HG03432 (cell line): Measurements from ENCODE around the gene PTTG1IP.
"Not testable (repeated sequence)": the region's sequence is repeated elsewhere in the genome, so short reads cannot be mapped to it uniquely, and the experiment has no call there.

Source experiments
- ATAC-seq: cut with Tn5 transposase; IDR thresholded peaks from one replicate; pipeline ENCODE4 v1.9.1; 2021; ENCODE audit warnings: mild to moderate bottlenecking, moderate library complexity; ENCODE audit not compliant: unreplicated experiment

Gene PTTG1IP

GRCh38 chr21:44846224-44846484 is 27.3 kb downstream of the PTTG1IP start:
- ATAC-seq: no peak

- peak; percentile 67 for ATAC-seq
Observed at GRCh38 chr21:44845418-44846223, 27.9 kb downstream of the PTTG1IP start.

- ATAC-seq: no peak
Observed at GRCh38 chr21:44844256-44844655, 29.2 kb downstream of the PTTG1IP start.

- no peak for ATAC-seq
Observed at GRCh38 chr21:44842721-44843445, 30.6 kb downstream of the PTTG1IP start.

DNA sequence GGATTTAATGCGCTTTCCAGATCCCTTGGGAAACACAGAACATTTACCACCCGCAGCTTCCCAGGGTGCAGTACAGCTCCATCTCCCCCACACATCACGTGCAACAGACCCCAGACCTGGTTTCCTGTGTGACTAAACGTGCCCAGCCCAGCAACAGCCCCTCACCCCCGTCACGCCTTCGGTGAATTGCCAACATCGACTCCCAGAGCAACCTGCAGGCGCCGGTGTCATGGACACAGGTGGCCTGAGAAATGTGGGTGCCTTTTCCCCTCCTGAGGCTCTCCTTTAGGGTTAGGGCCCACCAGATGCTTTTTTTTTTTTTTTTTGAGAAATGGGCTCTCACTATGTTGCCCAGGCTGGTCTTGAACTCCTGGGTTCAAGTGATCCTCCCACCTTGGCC is 31.4 kb downstream of the PTTG1IP start:
- ATAC-seq: no peak

- ATAC-seq: no peak
Observed at GRCh38 chr21:44840771-44841170, 32.7 kb downstream of the PTTG1IP start.

DNA sequence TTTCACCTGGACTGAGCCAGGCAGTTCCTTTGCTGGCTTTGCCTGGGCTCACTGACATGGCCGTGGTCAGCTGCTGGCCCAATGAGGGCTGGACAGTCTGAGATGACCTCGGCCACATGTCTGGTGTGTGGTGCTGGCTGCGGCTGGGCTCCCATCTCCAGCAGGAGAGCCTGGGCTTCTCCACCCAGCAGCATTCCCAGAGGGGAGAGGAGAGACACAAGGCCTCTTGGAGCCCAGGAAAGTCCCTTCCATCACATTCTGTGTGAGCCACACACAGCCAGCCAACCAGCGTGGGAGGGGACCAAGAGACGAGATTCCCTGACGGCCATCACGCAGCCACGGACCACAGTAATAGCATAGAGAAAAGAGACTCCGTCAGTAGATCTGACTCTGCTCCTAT is 34.5 kb downstream of the PTTG1IP start:
- ATAC-seq: no peak

- no peak for ATAC-seq
Observed at GRCh38 chr21:44838039-44838895, 35.2 kb downstream of the PTTG1IP start.

DNA sequence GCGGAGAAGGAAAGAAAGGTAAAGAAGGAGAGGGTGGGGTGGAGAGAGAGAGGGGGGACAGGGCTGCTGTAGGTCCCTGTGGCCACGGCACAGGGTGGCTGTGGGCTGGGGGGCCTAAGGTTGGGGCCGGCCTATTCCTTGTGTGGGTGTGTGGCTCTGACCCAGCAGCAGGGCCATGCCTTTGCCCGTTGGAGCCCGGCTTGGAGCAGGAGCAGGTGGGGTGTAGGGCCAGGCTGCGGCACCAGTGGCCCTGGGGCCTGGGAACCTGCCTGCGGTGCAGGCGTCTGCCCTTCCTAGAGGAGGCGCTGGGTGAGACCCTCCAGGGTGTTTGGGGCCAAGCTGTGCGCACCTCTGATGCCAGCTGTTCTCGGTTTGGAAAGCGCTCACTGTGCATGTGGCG is 36.0 kb downstream of the PTTG1IP start:
- ATAC-seq: no peak

DNA sequence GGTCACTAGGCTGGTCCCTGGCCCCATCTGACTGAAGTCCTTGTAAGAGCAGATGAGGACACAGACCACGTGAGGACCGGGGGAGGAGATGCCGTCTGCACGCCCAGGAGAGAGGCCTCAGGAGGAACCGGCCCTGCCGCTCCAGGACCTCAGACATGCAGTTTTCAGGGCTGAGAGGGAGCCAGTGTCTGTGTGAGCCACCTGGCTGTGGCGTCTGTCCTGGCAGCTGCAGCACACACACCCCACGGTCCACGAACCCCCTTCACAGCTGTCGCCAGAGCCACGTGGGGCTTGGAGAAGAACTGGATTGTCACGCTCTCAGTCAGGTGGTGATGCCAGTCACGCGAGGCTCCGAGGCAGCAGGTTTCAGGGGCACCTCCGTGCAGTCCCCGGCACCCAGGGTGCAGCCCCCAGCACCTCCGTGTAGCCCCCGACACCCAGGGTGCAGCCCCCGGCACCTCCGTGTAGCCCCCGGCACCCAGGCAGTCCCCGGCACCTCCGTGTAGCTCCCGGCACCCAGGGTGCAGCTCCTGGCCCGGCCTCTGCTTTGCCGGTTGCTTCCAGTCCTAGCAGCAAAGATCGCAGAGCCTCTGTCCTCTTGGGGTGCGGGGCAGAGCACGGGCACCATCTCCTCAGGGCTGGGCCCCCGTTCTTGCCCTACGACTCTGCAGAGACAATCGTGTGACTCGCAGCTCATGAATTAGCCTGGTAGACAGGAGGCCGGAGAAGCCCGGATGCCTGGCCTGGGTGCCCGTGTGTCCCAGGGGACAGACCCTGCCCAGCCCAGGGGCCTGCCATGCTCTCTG is 36.6 kb downstream of the PTTG1IP start:
- no peak for ATAC-seq

GRCh38 chr21:44836349-44836665 is 37.2 kb downstream of the PTTG1IP start:
- ATAC-seq: no peak

GRCh38 chr21:44835647-44835973 is 37.9 kb downstream of the PTTG1IP start:
- ATAC-seq: no peak

GRCh38 chr21:44834951-44835646 is 38.4 kb downstream of the PTTG1IP start:
- no peak for ATAC-seq

- no peak for ATAC-seq
Observed at GRCh38 chr21:44834231-44834950, 39.1 kb downstream of the PTTG1IP start.

GRCh38 chr21:44833663-44834062 is 39.8 kb downstream of the PTTG1IP start:
- no peak for ATAC-seq

DNA sequence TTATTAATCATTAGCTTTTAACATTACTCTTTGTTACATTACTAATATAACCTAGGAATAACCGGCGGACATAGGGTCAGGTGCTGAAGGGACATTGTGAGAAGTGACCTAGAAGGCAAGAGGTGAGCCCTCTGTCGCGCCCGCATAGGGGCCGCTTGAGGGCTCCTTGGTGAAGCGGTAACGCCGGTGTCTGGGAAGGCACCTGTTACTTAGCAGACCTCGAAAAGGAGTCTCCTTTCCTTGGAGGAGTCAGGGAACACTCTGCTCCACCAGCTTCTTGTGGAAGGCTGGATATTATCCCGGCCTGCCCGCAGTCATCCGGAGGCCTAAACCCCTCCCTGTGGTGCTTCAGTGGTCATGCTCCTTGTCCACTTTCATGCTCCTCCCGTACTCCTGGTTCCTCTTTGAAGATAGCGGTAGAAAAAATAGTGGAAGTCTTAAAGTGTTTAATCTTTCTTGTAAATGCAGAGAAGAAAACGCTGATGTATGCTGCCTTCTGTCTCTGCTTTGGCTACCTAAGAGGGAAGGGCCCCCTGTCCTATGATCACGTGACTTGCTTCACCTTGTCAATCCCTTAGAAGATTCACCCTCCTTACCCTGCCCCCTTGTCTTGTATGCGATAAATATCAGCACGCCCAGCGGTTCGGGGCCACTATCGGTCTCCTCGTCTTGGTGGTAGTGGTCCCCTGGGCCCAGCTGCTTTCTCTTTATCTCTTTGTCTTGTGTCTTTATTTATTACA is 40.8 kb downstream of the PTTG1IP start:
- ATAC-seq: not testable (repeated sequence)

GRCh38 chr21:44831227-44831860 is 42.1 kb downstream of the PTTG1IP start:
- ATAC-seq: no peak

GRCh38 chr21:44829507-44830092 is 43.9 kb downstream of the PTTG1IP start:
- ATAC-seq: no peak
